B cell (primary cell): Measurements from ENCODE around the gene STK40. TPM values are rescaled to one million over a fixed set of nuclear protein-coding genes. Genes with fewer than 3 reads are reported as not detected.
A peak's percentile ranks its signal among the peaks of the same experiment; 100 is the strongest.

Experiments used
- ATAC-seq: fragments of 200-7000 bp; cut with Tn5 transposase; one replicate; pipeline ENCODE4 v1.10.0; 2021; ENCODE audit warnings: low read depth, mild to moderate bottlenecking, moderate number of reproducible peaks, moderate library complexity
- CTCF ChIA-PET: fragments of 350-600 bp; sonication (Branson Sonifier 250); formaldehyde crosslinking; loops from one replicate; lab custom pipeline; 2021; ENCODE audit warnings: antibody characterized with exemption, inconsistent platforms; lab: Charles Lee
- POLR2A ChIA-PET: fragments of 350-600 bp; sonication (Branson Sonifier 250); formaldehyde crosslinking; loops from one replicate; lab custom pipeline; 2021; ENCODE audit warnings: antibody characterized with exemption; lab: Charles Lee
- DNase-seq: peaks from one replicate; pipeline ENCODE4 v3.0.0; 2013
- H2AFZ ChIP-seq: 2 replicates; pipeline ENCODE4 v1.6.1; 2012; ENCODE audit warnings: mild to moderate bottlenecking, low read depth, low read length; ENCODE audit not compliant: insufficient read depth, poor library complexity, severe bottlenecking
- H3K27ac ChIP-seq, 2 donors: 1 replicate in 1 of 2; 2 replicates in 1 of 2; pipeline ENCODE4 v1.5.1; 2012 to 2013; ENCODE audit warnings: low read length in 2 of 2, mild to moderate bottlenecking in 2 of 2, moderate library complexity in 1 of 2
- H3K27me3 ChIP-seq, 4 experiments: fragments of 200-600 bp in 1 of 4; sonication (generic) in 1 of 4; replicated peaks in 1 of 4; 1 replicate in 2 of 4; 2 replicates in 2 of 4; pipeline versions ENCODE4 v1.6.1 to v1.7.0; 2013 to 2016; ENCODE audit warnings: low read length in 3 of 4, mild to moderate bottlenecking in 2 of 4, mixed read lengths in 1 of 4, moderate library complexity in 1 of 4; ENCODE audit not compliant: insufficient read depth in 4 of 4, control insufficient read depth in 3 of 4; ENCODE audit errors: control extremely low read depth in 1 of 4
- H3K36me3 ChIP-seq, 2 experiments: replicated peaks in 1 of 2; 1 replicate in 1 of 2; 2 replicates in 1 of 2; pipeline versions ENCODE4 v1.6.1 to v1.7.1; 2013; ENCODE audit warnings: low read length in 1 of 2; ENCODE audit not compliant: insufficient read depth in 2 of 2, control insufficient read depth in 1 of 2; ENCODE audit errors: control extremely low read depth in 1 of 2, extremely low read depth in 1 of 2
- H3K4me1 ChIP-seq, 2 donors: fragments of 200-600 bp in 1 of 2; sonication (generic) in 1 of 2; 1 replicate in 1 of 2; 2 replicates in 1 of 2; pipeline versions ENCODE4 v1.5.1 to v1.6.1; 2013 to 2017; ENCODE audit warnings: low read length in 2 of 2; ENCODE audit not compliant: control insufficient read depth in 2 of 2, insufficient read depth in 2 of 2
- H3K4me2 ChIP-seq: replicated peaks from 2 replicates; pipeline ENCODE3; 2012; ENCODE audit warnings: mild to moderate bottlenecking, low read depth, low read length; ENCODE audit not compliant: poor library complexity, severe bottlenecking
- H3K4me3 ChIP-seq, 5 experiments: fragments of 200-600 bp in 1 of 5; sonication (generic) in 1 of 5; 1 replicate in 3 of 5; 2 replicates in 2 of 5; pipeline versions ENCODE4 v1.5.1 to v1.7.0; 2011 to 2016; ENCODE audit warnings: low read length in 4 of 5, mild to moderate bottlenecking in 4 of 5, low read depth in 2 of 5, control low read depth in 1 of 5, moderate library complexity in 1 of 5; ENCODE audit not compliant: insufficient read depth in 1 of 5; ENCODE audit errors: control extremely low read depth in 1 of 5, extremely low read depth in 1 of 5
- H3K79me2 ChIP-seq: fragments of 200-600 bp; sonication (generic); one replicate; pipeline ENCODE4 v1.6.0; 2016; ENCODE audit warnings: low read length; ENCODE audit not compliant: control insufficient read depth, insufficient read depth
- H3K9ac ChIP-seq: fragments of 200-600 bp; sonication (generic); 2 replicates; pipeline ENCODE4 v1.6.1; 2017; ENCODE audit warnings: mild to moderate bottlenecking, low read length, moderate library complexity
- H3K9me3 ChIP-seq, 3 donors: one replicate each; pipeline versions ENCODE4 v1.6.1 to v1.7.1; 2013; ENCODE audit warnings: low read length in 2 of 3; ENCODE audit not compliant: control insufficient read depth in 2 of 3, insufficient read depth in 1 of 3; ENCODE audit errors: control extremely low read depth in 1 of 3
- H4K20me1 ChIP-seq: 2 replicates; pipeline ENCODE4 v1.6.0; 2012; ENCODE audit warnings: mild to moderate bottlenecking, low read length; ENCODE audit not compliant: insufficient read depth, control insufficient read depth, poor library complexity, severe bottlenecking
- H3K27ac Mint-ChIP-seq: one replicate; pipeline ENCODE4 v1.8.0; 2021; ENCODE audit warnings: mixed read lengths
- H3K27me3 Mint-ChIP-seq: one replicate; pipeline ENCODE4 v1.8.0; 2021; ENCODE audit warnings: mixed read lengths
- H3K4me1 Mint-ChIP-seq: one replicate; pipeline ENCODE4 v1.8.0; 2021; ENCODE audit warnings: mixed read lengths
- H3K4me3 Mint-ChIP-seq: one replicate; pipeline ENCODE4 v1.8.0; 2021; ENCODE audit warnings: mixed read lengths
- H3K9me3 Mint-ChIP-seq: one replicate; pipeline ENCODE4 v1.8.0; 2022; ENCODE audit warnings: mixed read lengths; ENCODE audit not compliant: insufficient read depth
- EZH2 ChIP-seq: IDR thresholded peaks from 2 replicates; pipeline ENCODE4 v1.6.1; 2012; ENCODE audit warnings: borderline replicate concordance, low read depth, mild to moderate bottlenecking, moderate library complexity, low read length; ENCODE audit not compliant: insufficient read depth, poor library complexity, severe bottlenecking
- whole genome bisulfite sequencing: methylation state at CpG from one replicate; pipeline ENCODE4 v1.1.5; 2013; ENCODE audit warnings: missing lambda C conversion rate; ENCODE audit not compliant: insufficient coverage; 5-methylcytosine and 5-hydroxymethylcytosine counted together
- intact Hi-C: fragments of 100-400 bp; cut with micrococcal nuclease; formaldehyde crosslinking; loops from one replicate; pipeline ENCODE4 v1.10.0; 2022
- polyA plus RNA-seq: library from polyadenylated mRNA; depleted of rRNA; stranded (reverse); fragments of >200 nt; gene quantifications from 2 replicates; pipeline ENCODE4 v1.2.3, GENCODE V29; 2012
- total RNA-seq, 2 donors: library from RNA; stranded (reverse); fragments of 120-200 nt in 1 of 2; gene quantifications; 1 replicate in 1 of 2; 2 replicates in 1 of 2; pipeline versions ENCODE4 v1.2.3 to v1.2.4, GENCODE V29; 2013 to 2022
- TF ChIP-seq, protein P1 (sequence below): fragments of 200-600 bp; IDR thresholded peaks from one replicate; pipeline ENCODE4 v1.8.0; 2022; ENCODE audit warnings: antibody characterized with exemption, mild to moderate bottlenecking

STK40 gene
- total and polyA plus RNA-seq, 2 donors (not counting 1 experiment from before 2014, with no cell fraction given) = 53.1 to 69.1 TPM

DNA sequence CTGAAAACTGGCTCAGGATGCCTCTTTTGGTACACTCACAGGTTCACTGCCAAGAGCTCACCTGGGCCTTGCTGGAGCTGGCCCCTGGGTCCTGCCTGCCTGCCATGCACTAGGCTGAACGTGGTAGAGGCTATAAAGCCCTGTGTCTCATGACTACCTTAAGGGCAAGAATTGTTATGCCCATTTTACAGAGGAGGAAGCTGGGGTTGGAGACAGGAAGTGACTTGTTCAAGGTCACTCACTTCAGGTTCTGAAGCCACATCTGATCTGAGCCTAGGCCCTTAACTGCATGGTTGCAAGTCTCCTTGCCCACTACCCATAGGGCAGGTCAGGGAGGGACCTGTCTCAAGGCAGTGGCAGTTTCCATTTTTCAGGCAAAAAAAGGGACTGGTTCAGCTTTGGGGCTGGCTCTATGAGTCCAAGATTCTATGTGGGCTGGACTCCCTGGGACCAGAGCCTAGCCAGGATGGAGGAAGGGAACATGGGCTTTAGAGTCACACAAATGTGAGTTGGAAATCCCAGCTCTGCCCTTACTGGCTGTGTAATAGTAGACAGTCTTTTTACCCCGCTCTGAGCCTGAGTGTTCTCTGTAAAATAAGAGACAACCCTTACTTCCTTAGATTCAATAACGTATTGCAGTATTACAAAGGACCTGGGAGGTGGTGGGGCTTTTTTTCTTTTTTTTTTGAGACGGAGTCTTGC lies 7.8 kb downstream of the STK40 start:
- peak overlapping the region; percentile 33 for H3K4me3 Mint-ChIP-seq
- ATAC-seq (no peak), DNase-seq (no peak)
- H3K79me2 ChIP-seq = peaks cover 100% of the 10 kb centered on the region
- no peak overlapping the region for H3K9ac ChIP-seq
- no peaks in the 10 kb centered on the region for H3K27me3 ChIP-seq
- TF ChIP-seq, protein P1, sequence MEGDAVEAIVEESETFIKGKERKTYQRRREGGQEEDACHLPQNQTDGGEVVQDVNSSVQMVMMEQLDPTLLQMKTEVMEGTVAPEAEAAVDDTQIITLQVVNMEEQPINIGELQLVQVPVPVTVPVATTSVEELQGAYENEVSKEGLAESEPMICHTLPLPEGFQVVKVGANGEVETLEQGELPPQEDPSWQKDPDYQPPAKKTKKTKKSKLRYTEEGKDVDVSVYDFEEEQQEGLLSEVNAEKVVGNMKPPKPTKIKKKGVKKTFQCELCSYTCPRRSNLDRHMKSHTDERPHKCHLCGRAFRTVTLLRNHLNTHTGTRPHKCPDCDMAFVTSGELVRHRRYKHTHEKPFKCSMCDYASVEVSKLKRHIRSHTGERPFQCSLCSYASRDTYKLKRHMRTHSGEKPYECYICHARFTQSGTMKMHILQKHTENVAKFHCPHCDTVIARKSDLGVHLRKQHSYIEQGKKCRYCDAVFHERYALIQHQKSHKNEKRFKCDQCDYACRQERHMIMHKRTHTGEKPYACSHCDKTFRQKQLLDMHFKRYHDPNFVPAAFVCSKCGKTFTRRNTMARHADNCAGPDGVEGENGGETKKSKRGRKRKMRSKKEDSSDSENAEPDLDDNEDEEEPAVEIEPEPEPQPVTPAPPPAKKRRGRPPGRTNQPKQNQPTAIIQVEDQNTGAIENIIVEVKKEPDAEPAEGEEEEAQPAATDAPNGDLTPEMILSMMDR = no peak
- no peak for TF ChIP-seq EZH2
- ChIA-PET CTCF (interaction anchor here (1.7 kb wide), 1 partner anchor 9 kb away, joined by 6 read pairs; no protein-coding TSS in a partner anchor), POLR2A (interaction anchor here (0.6 to 1.4 kb wide), 3 partner anchors 9 to 145 kb away, joined by 3 to 4 read pairs (median 4); no protein-coding TSS in a partner anchor)
- no peaks in the 10 kb centered on the region for H3K27me3 Mint-ChIP-seq
- H3K9me3 ChIP-seq = no peaks in the 10 kb centered on the region
- H3K9me3 Mint-ChIP-seq = no peaks in the 10 kb centered on the region
- peaks cover 76% of the 10 kb centered on the region for H3K4me1 Mint-ChIP-seq
- peaks cover 56 to 76% of the 10 kb centered on the region in 2 donors for H3K4me1 ChIP-seq
- peak overlapping the region; percentile 89 for H3K27ac Mint-ChIP-seq
- intact Hi-C loops = no loop called here
- 50% methylated on average over 1 of the region's 4 CpGs for WGBS
- H3K36me3 ChIP-seq = peaks cover 0 to 25% of the 10 kb centered on the region in 2 experiments
- H3K4me3 ChIP-seq = no peak overlapping the region
- H2AFZ ChIP-seq = no peak overlapping the region
- peak overlapping the region; percentile 57 to 77 for H3K27ac ChIP-seq
- peak overlapping the region; percentile 33 for H3K4me2 ChIP-seq
- H4K20me1 ChIP-seq = peaks cover 33% of the 10 kb centered on the region

DNA sequence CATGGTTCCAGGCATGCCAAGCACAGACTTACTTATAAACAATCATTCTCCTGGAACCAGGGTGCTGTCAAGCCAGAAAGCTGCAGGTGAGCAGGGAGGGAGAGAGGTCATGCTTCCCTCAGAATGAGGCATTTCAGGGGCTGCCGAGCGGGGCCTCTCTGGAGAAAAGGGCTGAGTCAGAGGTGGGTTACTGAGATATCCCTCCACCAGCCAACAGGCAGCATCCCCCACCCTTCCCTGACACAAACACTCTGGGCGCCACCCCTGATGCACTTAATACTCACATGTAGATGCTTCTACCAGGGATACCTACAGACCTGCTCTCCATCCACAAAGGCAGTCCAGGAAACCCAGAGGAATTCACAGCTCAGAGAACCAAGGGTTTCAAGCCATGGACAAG lies 13.1 kb downstream of the STK40 start:
- H3K27me3 Mint-ChIP-seq = no peaks in the 10 kb centered on the region
- POLR2A ChIA-PET = interaction anchor here (0.6 to 0.9 kb wide), 3 partner anchors 17 to 143 kb away, joined by 3 to 6 read pairs (median 4); no protein-coding TSS in a partner anchor
- H3K4me2 ChIP-seq = peak overlapping the region; percentile 52
- TF ChIP-seq, protein P1 = no peak
- no peak for TF ChIP-seq EZH2
- H3K27ac Mint-ChIP-seq = peak overlapping the region; percentile 75
- peaks cover 73% of the 10 kb centered on the region for H3K4me1 Mint-ChIP-seq
- intact Hi-C loops = no loop called here
- H3K27ac ChIP-seq = peak overlapping the region; percentile 90 to 99
- peaks cover 69 to 87% of the 10 kb centered on the region in 2 donors for H3K4me1 ChIP-seq
- peaks cover 99% of the 10 kb centered on the region for H3K79me2 ChIP-seq
- peak overlapping the region; percentile 41 for H3K4me3 Mint-ChIP-seq
- DNase-seq (no peak), ATAC-seq (no peak)
- CTCF ChIA-PET = interaction anchor here (1.4 to 6.7 kb wide), 3 partner anchors 27 to 223 kb away, joined by 4 to 52 read pairs (median 5); partner anchors contain the start of genes LSM10 and TRAPPC3
- no peaks in the 10 kb centered on the region for H3K27me3 ChIP-seq
- no peak overlapping the region for H3K9ac ChIP-seq
- no peaks in the 10 kb centered on the region for H3K9me3 Mint-ChIP-seq
- H2AFZ ChIP-seq = no peak overlapping the region
- no peak overlapping the region for H3K4me3 ChIP-seq
- H4K20me1 ChIP-seq = peaks cover 24% of the 10 kb centered on the region
- no peaks in the 10 kb centered on the region for H3K9me3 ChIP-seq
- H3K36me3 ChIP-seq = peaks cover 0 to 35% of the 10 kb centered on the region in 2 experiments
- WGBS = 100% methylated on average over 1 of the region's 3 CpGs
